ENCODE measurements around the gene ZC3H11A. TPM values are rescaled to one million over a fixed set of nuclear protein-coding genes. Genes with fewer than 3 reads are reported as not detected.
"Not testable (repeated sequence)": the region's sequence is repeated elsewhere in the genome, so short reads cannot be mapped to it uniquely, and the experiment has no call there.

The ZC3H11A gene
- total RNA-seq, 2 experiments from 2014 or later = 67.6 to 73.3 TPM

GRCh38 chr1:203754455-203754864, 41.0 kb upstream of the ZC3H11A start:
- H3K27me3 ChIP-seq (ENCODE audit: control insufficient read depth in 1 of 2, insufficient read depth in 2 of 2, low read length in 2 of 2) = no peaks in the 10 kb centered on the region
- DNase-seq = peak in 5 of 14 experiments; percentile 16 to 71 (median 46)
- Mint-ChIP-seq H3K27me3 (no peaks in the 10 kb centered on the region), H3K27ac (peak overlapping the region; percentile 88), H3K9me3 (no peaks in the 10 kb centered on the region), H3K36me3 (ENCODE audit: low read depth) (no peaks in the 10 kb centered on the region), H3K4me1 (ENCODE audit: low read depth) (peaks cover 19% of the 10 kb centered on the region), H3K4me3 (peak overlapping the region; percentile 51)
- no peaks in the 10 kb centered on the region for H3K9me3 ChIP-seq (ENCODE audit: control insufficient read depth in 1 of 2, insufficient read depth in 1 of 2, low read length in 2 of 2)
- H3K36me3 ChIP-seq (ENCODE audit: insufficient read depth, low read length) = no peaks in the 10 kb centered on the region
- ATAC-seq (ENCODE audit: poor library complexity) = peak; percentile 81
- CTCF ChIA-PET = interaction anchor here (0.7 kb wide), 1 partner anchor 107 kb away, joined by 3 read pairs; the partner anchor contains the start of gene SNRPE
- H3K4me1 ChIP-seq (ENCODE audit: insufficient read depth, low read length) = peaks cover 28% of the 10 kb centered on the region
- H3K4me3 ChIP-seq (ENCODE audit: low read length) = no peak overlapping the region
- peak overlapping the region; percentile 19 to 26 for H3K27ac ChIP-seq (ENCODE audit: low read depth in 1 of 2, low read length in 2 of 2)
- POLR2A ChIA-PET = no interaction called here
- no peak for TF ChIP-seq CTCF (IDR thresholded peaks at IDR 0.05)
- intact Hi-C loops (cut with DNase I, micrococcal nuclease) = no loop called here

DNA sequence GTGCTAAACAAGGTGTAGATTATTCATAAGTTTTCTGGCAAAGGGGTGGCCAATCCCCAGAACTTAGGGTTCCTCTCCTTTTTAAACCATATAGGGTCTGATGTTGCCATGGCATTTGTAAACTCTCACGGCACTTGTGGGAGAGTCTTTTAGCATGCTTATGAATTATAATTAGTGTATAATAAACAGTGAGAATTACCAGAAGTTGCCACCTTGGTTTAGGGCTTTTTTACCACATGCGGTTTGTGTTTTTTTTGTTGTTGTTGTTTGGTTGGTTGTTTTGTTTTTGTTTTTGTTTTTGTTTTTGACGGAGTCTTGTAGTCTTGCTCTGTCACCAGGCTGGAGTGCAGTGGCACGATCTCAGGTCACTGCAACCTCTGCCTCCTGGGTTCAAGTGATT, 39.4 kb upstream of the ZC3H11A start:
- ATAC-seq (ENCODE audit: poor library complexity) (no peak), DNase-seq (peak in 1 of 14 experiments; percentile 34)
- Mint-ChIP-seq H3K36me3 (ENCODE audit: low read depth) (no peaks in the 10 kb centered on the region), H3K9me3 (no peaks in the 10 kb centered on the region), H3K27me3 (no peaks in the 10 kb centered on the region), H3K27ac (peak overlapping the region; percentile 61), H3K4me1 (ENCODE audit: low read depth) (peaks cover 25% of the 10 kb centered on the region), H3K4me3 (no peak overlapping the region)
- no peaks in the 10 kb centered on the region for H3K36me3 ChIP-seq (ENCODE audit: insufficient read depth, low read length)
- no peak overlapping the region for H3K4me3 ChIP-seq (ENCODE audit: low read length)
- no peaks in the 10 kb centered on the region for H3K9me3 ChIP-seq (ENCODE audit: control insufficient read depth in 1 of 2, insufficient read depth in 1 of 2, low read length in 2 of 2)
- H3K27me3 ChIP-seq (ENCODE audit: control insufficient read depth in 1 of 2, insufficient read depth in 2 of 2, low read length in 2 of 2) = no peaks in the 10 kb centered on the region
- no peak overlapping the region for H3K27ac ChIP-seq (ENCODE audit: low read depth in 1 of 2, low read length in 2 of 2)
- H3K4me1 ChIP-seq (ENCODE audit: insufficient read depth, low read length) = peaks cover 28% of the 10 kb centered on the region
- intact Hi-C loops (cut with DNase I, micrococcal nuclease) = loop anchor here in 1 of 2 experiments (5.0 kb wide), 1 partner anchor 36 kb away; no protein-coding TSS in a partner anchor
- ChIA-PET POLR2A (interaction anchor here (1.7 kb wide), 1 partner anchor 9 kb away, joined by 15 read pairs; the partner anchor contains the start of gene LAX1), CTCF (no interaction called here)
- no peak for TF ChIP-seq CTCF (IDR thresholded peaks at IDR 0.05)

DNA sequence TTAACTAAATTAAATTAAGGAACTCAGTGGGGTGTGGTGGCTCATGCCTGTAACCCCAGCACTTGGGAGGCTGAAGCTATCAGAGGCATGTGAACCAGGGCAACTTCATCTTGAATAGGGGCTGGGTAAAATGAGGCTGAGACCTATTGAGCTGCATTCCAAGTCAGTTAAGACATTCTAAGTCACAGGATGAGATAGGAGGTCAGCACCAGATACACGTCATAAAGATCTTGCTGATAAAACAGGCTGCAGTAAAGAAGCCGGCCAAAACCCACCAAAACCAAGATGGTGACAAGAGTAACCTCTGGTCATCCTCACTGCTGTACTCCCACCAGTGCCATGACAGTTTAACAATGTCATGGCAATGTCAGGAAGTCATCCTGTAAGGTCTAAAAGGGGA, 36.7 kb upstream of the ZC3H11A start:
- H3K27ac ChIP-seq (ENCODE audit: low read depth in 1 of 2, low read length in 2 of 2); H3K9me3 ChIP-seq (ENCODE audit: control insufficient read depth in 1 of 2, insufficient read depth in 1 of 2, low read length in 2 of 2); H3K9me3 Mint-ChIP-seq; DNase-seq; H3K4me3 Mint-ChIP-seq; H3K36me3 Mint-ChIP-seq (ENCODE audit: low read depth); CTCF ChIA-PET; H3K36me3 ChIP-seq (ENCODE audit: insufficient read depth, low read length); H3K27ac Mint-ChIP-seq; H3K27me3 Mint-ChIP-seq; POLR2A ChIA-PET; H3K4me3 ChIP-seq (ENCODE audit: low read length); H3K27me3 ChIP-seq (ENCODE audit: control insufficient read depth in 1 of 2, insufficient read depth in 2 of 2, low read length in 2 of 2); ATAC-seq (ENCODE audit: poor library complexity): not testable (repeated sequence)
- peaks cover 44% of the 10 kb centered on the region for H3K4me1 ChIP-seq (ENCODE audit: insufficient read depth, low read length)
- intact Hi-C loops (cut with DNase I, micrococcal nuclease) = loop anchor here in 1 of 2 experiments (5.0 kb wide), 1 partner anchor 34 kb away; no protein-coding TSS in a partner anchor
- H3K4me1 Mint-ChIP-seq (ENCODE audit: low read depth) = peaks cover 40% of the 10 kb centered on the region

- Mint-ChIP-seq H3K4me1 (ENCODE audit: low read depth) (peaks cover 46% of the 10 kb centered on the region), H3K27ac (peak overlapping the region; percentile 9), H3K27me3 (no peaks in the 10 kb centered on the region), H3K9me3 (no peaks in the 10 kb centered on the region), H3K36me3 (ENCODE audit: low read depth) (peaks cover 9% of the 10 kb centered on the region), H3K4me3 (peak overlapping the region; percentile 20)
- no peaks in the 10 kb centered on the region for H3K9me3 ChIP-seq (ENCODE audit: control insufficient read depth in 1 of 2, insufficient read depth in 1 of 2, low read length in 2 of 2)
- intact Hi-C loops (cut with DNase I, micrococcal nuclease) = loop anchor here (10.0 kb wide), 2 partner anchors 86 to 634 kb away; no protein-coding TSS in a partner anchor
- H3K27ac ChIP-seq (ENCODE audit: low read depth in 1 of 2, low read length in 2 of 2) = no peak overlapping the region
- H3K27me3 ChIP-seq (ENCODE audit: control insufficient read depth in 1 of 2, insufficient read depth in 2 of 2, low read length in 2 of 2) = no peaks in the 10 kb centered on the region
- TF ChIP-seq CTCF (IDR thresholded peaks at IDR 0.05) = no peak
- ChIA-PET POLR2A (no interaction called here), CTCF (no interaction called here)
- no peak for ATAC-seq (ENCODE audit: poor library complexity)
- no peak overlapping the region for H3K4me3 ChIP-seq (ENCODE audit: low read length)
- H3K36me3 ChIP-seq (ENCODE audit: insufficient read depth, low read length) = no peaks in the 10 kb centered on the region
- no peak for DNase-seq
- H3K4me1 ChIP-seq (ENCODE audit: insufficient read depth, low read length) = peaks cover 40% of the 10 kb centered on the region
Measured at GRCh38 chr1:203760506-203760905, 34.9 kb upstream of the ZC3H11A start.

GRCh38 chr1:203761958-203762357, 33.5 kb upstream of the ZC3H11A start:
- intact Hi-C loops (cut with DNase I, micrococcal nuclease) = loop anchor here (10.0 kb wide), 2 partner anchors 87 to 633 kb away; no protein-coding TSS in a partner anchor
- H3K27ac Mint-ChIP-seq = peak overlapping the region; percentile 97

More at GRCh38 chr1:203761958-203762357, 33.5 kb upstream of the ZC3H11A start:
- POLR2A ChIA-PET; H3K27me3 Mint-ChIP-seq; DNase-seq; H3K9me3 ChIP-seq (ENCODE audit: control insufficient read depth in 1 of 2, insufficient read depth in 1 of 2, low read length in 2 of 2); H3K27me3 ChIP-seq (ENCODE audit: control insufficient read depth in 1 of 2, insufficient read depth in 2 of 2, low read length in 2 of 2); CTCF ChIA-PET; H3K9me3 Mint-ChIP-seq; H3K4me3 ChIP-seq (ENCODE audit: low read length); H3K36me3 ChIP-seq (ENCODE audit: insufficient read depth, low read length); H3K4me3 Mint-ChIP-seq; ATAC-seq (ENCODE audit: poor library complexity): not testable (repeated sequence)
- H3K4me1 ChIP-seq (ENCODE audit: insufficient read depth, low read length) = peaks cover 42% of the 10 kb centered on the region
- Mint-ChIP-seq H3K4me1 (ENCODE audit: low read depth) (peaks cover 49% of the 10 kb centered on the region), H3K36me3 (ENCODE audit: low read depth) (peaks cover 17% of the 10 kb centered on the region)
- peak overlapping the region in 1 of 2 donors; percentile 57 for H3K27ac ChIP-seq (ENCODE audit: low read depth in 1 of 2, low read length in 2 of 2)

Measured in CD4-positive, alpha-beta T cell (primary cell).